ENCODE measurements around the gene TAAR2.

DNA sequence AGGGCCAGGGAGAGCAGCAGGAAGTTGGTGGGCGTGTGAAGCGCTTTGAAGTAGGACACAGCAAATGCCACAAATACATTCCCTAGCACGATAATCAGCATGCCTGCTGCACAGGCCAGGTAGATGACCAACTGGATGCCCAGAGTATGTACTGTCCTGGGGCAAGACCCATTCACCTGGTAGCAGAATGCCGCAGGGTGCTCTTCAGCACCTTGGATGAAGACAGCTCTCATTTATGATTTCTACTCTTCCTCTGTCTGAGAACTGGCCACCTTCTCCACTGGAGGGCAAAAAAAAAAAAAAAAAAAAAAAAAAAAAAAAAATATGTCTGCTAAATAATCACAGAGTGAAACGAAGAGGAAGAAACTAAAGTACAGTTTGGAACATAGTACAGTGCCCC lies 34.6 kb downstream of the TAAR2 start, which contains the start of gene TAAR5:
- TF ChIP-seq POLR2A (IDR thresholded peaks at IDR 0.05; ENCODE audit: low read depth, low read length) (no peak), POLR2AphosphoS5 (IDR thresholded peaks at IDR 0.05; ENCODE audit: low read depth, low read length) (no peak)
